HepG2 (cell line): ENCODE results near the gene HSPA1B. TPM values are rescaled to one million over a fixed set of nuclear protein-coding genes. Genes with fewer than 3 reads are reported as not detected.

Experiments used
- ATAC-seq: fragments of 200-7000 bp; cut with Tn5 transposase; 3 replicates; pipeline ENCODE4 v1.9.1; 2020; ENCODE audit warnings: mild to moderate bottlenecking, moderate library complexity
- BruUV-seq: library from RNA; stranded (reverse); fragments of 400-500 nt; replicated peaks from 2 replicates; lab custom pipeline; 2021; lab: Mats Ljungman, UMichigan
- CTCF ChIA-PET: fragments of 300-600 bp; formaldehyde crosslinking; extraction: SDS; loops from one replicate; lab custom pipeline; 2021; ENCODE audit warnings: low total read pairs, inconsistent platforms, low intra/inter-chr PET ratio; lab: Yijun Ruan, JAX
- POLR2A ChIA-PET: fragments of 350-600 bp; sonication (Branson Sonifier 250); formaldehyde crosslinking; loops from one replicate; lab custom pipeline; 2020; ENCODE audit warnings: antibody characterized with exemption, inconsistent platforms; lab: Yijun Ruan, JAX
- DNase-seq: peaks from one replicate; pipeline ENCODE4 v3.0.0-alpha.2; 2015; ENCODE audit warnings: low spot score
- FAIRE-seq: peaks from 3 replicates; lab custom pipeline; 2011; peaks lifted over from hg19 to GRCh38; lab: Jason Lieb, UNC
- H2AFZ ChIP-seq: one replicate; pipeline ENCODE4 v1.6.1; 2011; ENCODE audit warnings: low read length, inconsistent platforms
- H3K27ac ChIP-seq: fragments of 300-600 bp; 3 replicates; pipeline ENCODE4 v1.8.0; 2011; ENCODE audit warnings: mixed run types, mild to moderate bottlenecking, mixed read lengths, low read length, inconsistent platforms; ENCODE audit not compliant: insufficient read depth; ENCODE audit errors: extremely low read length
- H3K27me3 ChIP-seq, 2 experiments: fragments of 200-600 bp in 1 of 2; 2 replicates in 1 of 2; 3 replicates in 1 of 2; pipeline versions ENCODE4 v1.6.0 to v1.8.0; 2011; ENCODE audit warnings: low read length in 2 of 2, mild to moderate bottlenecking in 2 of 2, moderate library complexity in 2 of 2, inconsistent platforms in 1 of 2; ENCODE audit not compliant: insufficient read depth in 2 of 2, control insufficient read depth in 1 of 2
- H3K36me3 ChIP-seq, 2 experiments: fragments of 200-600 bp in 1 of 2; replicated peaks in 1 of 2; 2 replicates in 1 of 2; 3 replicates in 1 of 2; pipeline versions ENCODE4 v1.5.1 to v1.8.0; 2011; ENCODE audit warnings: low read length in 2 of 2, inconsistent platforms in 1 of 2; ENCODE audit not compliant: insufficient read depth in 2 of 2, control insufficient read depth in 1 of 2
- H3K4me1 ChIP-seq: 2 replicates; pipeline ENCODE4 v1.5.1; 2012; ENCODE audit warnings: low read length, inconsistent platforms; ENCODE audit not compliant: insufficient read depth
- H3K4me2 ChIP-seq: 2 replicates; pipeline ENCODE4 v1.6.0; 2011; ENCODE audit warnings: low read depth, low read length, inconsistent platforms
- H3K4me3 ChIP-seq, 3 experiments: fragments of 200-600 bp in 1 of 3; sonication (generic), shearing (Covaris generic) in 1 of 3; replicated peaks in 1 of 3; 2 replicates each; pipeline ENCODE4 v1.5.1; 2011 to 2016; ENCODE audit warnings: low read length in 3 of 3, inconsistent platforms in 2 of 3, low read depth in 2 of 3, mild to moderate bottlenecking in 2 of 3, control low read depth in 1 of 3, mixed read lengths in 1 of 3; ENCODE audit not compliant: insufficient read depth in 1 of 3
- H3K79me2 ChIP-seq: one replicate; pipeline ENCODE4 v1.6.1; 2011; ENCODE audit warnings: low read length, inconsistent platforms; ENCODE audit not compliant: insufficient read depth
- H3K9ac ChIP-seq: 2 replicates; pipeline ENCODE4 v1.6.0; 2011; ENCODE audit warnings: mild to moderate bottlenecking, low read depth, low read length, inconsistent platforms; ENCODE audit not compliant: insufficient read depth
- H3K9me3 ChIP-seq: 2 replicates; pipeline ENCODE4 v1.5.1; 2012; ENCODE audit warnings: mild to moderate bottlenecking, low read length
- H4K20me1 ChIP-seq: 2 replicates; pipeline ENCODE4 v1.6.0; 2011; ENCODE audit warnings: inconsistent platforms, mild to moderate bottlenecking, low read length, moderate library complexity; ENCODE audit not compliant: insufficient read depth
- AGO1 ChIP-seq: fragments of 200-400 bp; formaldehyde crosslinking; IDR thresholded peaks from 2 replicates; pipeline ENCODE4 v1.6.1; 2017; ENCODE audit warnings: mild to moderate bottlenecking, low read depth, low read length, moderate library complexity; ENCODE audit not compliant: poor library complexity, severe bottlenecking
- CCDC6 ChIP-seq: sonication (generic); formaldehyde crosslinking; IDR thresholded peaks from 2 replicates; pipeline ENCODE4 v1.8.1; 2022; ENCODE audit warnings: mild to moderate bottlenecking, missing genetic modification reagents, moderate library complexity
- FOXA1 ChIP-seq, 2 experiments: fragments of 450-650 bp in 1 of 2; sonication (generic) in 1 of 2; formaldehyde crosslinking in 1 of 2; IDR thresholded peaks; 2 replicates each; pipeline versions ENCODE4 v1.4.0 to v1.6.1; 2016 to 2020; ENCODE audit warnings: missing genetic modification reagents in 1 of 2
- KLF16 ChIP-seq, 2 experiments: sonication (generic) in 1 of 2; formaldehyde crosslinking in 1 of 2; IDR thresholded peaks; 2 replicates each; pipeline versions ENCODE4 v1.6.1 to v1.8.0; 2016 to 2023; ENCODE audit warnings: missing genetic modification reagents in 2 of 2, missing compliant biosample characterization in 1 of 2
- POLR2AphosphoS5 ChIP-seq: IDR thresholded peaks from 2 replicates; pipeline ENCODE4 v1.6.1; 2012; ENCODE audit warnings: low read depth, low read length
- POLR2G ChIP-seq: fragments of 200-400 bp; formaldehyde crosslinking; IDR thresholded peaks from 2 replicates; pipeline ENCODE4 v1.6.1; 2018; ENCODE audit warnings: mild to moderate bottlenecking, low read depth, low read length, moderate library complexity
- RBFOX2 ChIP-seq: fragments of 200-400 bp; formaldehyde crosslinking; IDR thresholded peaks from 2 replicates; pipeline ENCODE4 v1.6.1; 2017; ENCODE audit warnings: low read depth, mild to moderate bottlenecking, low read length
- ZNF564 ChIP-seq: sonication (generic); formaldehyde crosslinking; IDR thresholded peaks from 2 replicates; pipeline ENCODE4 v1.8.1; 2023; ENCODE audit warnings: mild to moderate bottlenecking, missing genetic modification reagents
- ZSCAN21 ChIP-seq: sonication (generic); formaldehyde crosslinking; IDR thresholded peaks from 2 replicates; pipeline ENCODE4 v1.8.0; 2022; ENCODE audit warnings: mild to moderate bottlenecking, missing genetic modification reagents, moderate library complexity, borderline replicate concordance
- WGBS: methylation state at CpG from one replicate; pipeline ENCODE4 v1.1.6; 2017; ENCODE audit warnings: low lambda C conversion rate; 5-methylcytosine and 5-hydroxymethylcytosine counted together
- in situ Hi-C: cut with HindIII; loops from 2 replicates; pipeline ENCODE4 v1.10.0; 2017; ENCODE audit warnings: low pct_unique_long_range_greater_than_20kb; ENCODE audit not compliant: extremely low pct_ligation_motif_present
- intact Hi-C: fragments of 100-400 bp; cut with micrococcal nuclease; formaldehyde crosslinking; loops from one replicate; pipeline ENCODE4 v1.10.0; 2022; ENCODE audit not compliant: unreplicated experiment
- polyA plus RNA-seq, 8 experiments: library from polyadenylated mRNA; depleted of rRNA in 3 of 8; stranded (reverse) in 7 of 8; unstranded in 1 of 8; fragments of >200 nt; fragmentation: Illumina TruSeq in 4 of 8; extraction: Trizol in 4 of 8; gene quantifications; 2 replicates each; pipeline versions ENCODE4 v1.2.1 to v1.2.3, GENCODE V29; 2011 to 2016; ENCODE audit warnings: low read depth in 4 of 8, missing spikeins in 1 of 8, mixed read lengths in 1 of 8; ENCODE audit not compliant: insufficient read depth in 1 of 8
- total RNA-seq, 5 experiments: library from RNA; depleted of rRNA; stranded (reverse); fragments of >200 nt; fragmentation: Illumina TruSeq; extraction: Trizol; gene quantifications; 2 replicates each; pipeline ENCODE4 v1.2.3, GENCODE V29; 2016; ENCODE audit warnings: low read depth in 1 of 5
- TF ChIP-seq, protein P1 (sequence below), 2 experiments: sonication (generic) in 1 of 2; formaldehyde crosslinking in 1 of 2; IDR thresholded peaks; 2 replicates each; pipeline versions ENCODE4 v1.4.0 to v1.6.1; 2018 to 2020; ENCODE audit warnings: missing genetic modification reagents in 2 of 2, borderline replicate concordance in 1 of 2, low read depth in 1 of 2, mild to moderate bottlenecking in 1 of 2, missing biosample characterization in 1 of 2
- TF ChIP-seq, protein P2 (sequence below): sonication (generic); formaldehyde crosslinking; IDR thresholded peaks from 2 replicates; pipeline ENCODE4 v1.8.1; 2023; ENCODE audit warnings: mild to moderate bottlenecking, moderate library complexity, missing genetic modification reagents

Gene HSPA1B
- total and polyA plus RNA-seq, 2 of the 13 experiments (the other 11 are each of a cell fraction or from before 2014, with no cell fraction given): 26.0 to 186 TPM

DNA sequence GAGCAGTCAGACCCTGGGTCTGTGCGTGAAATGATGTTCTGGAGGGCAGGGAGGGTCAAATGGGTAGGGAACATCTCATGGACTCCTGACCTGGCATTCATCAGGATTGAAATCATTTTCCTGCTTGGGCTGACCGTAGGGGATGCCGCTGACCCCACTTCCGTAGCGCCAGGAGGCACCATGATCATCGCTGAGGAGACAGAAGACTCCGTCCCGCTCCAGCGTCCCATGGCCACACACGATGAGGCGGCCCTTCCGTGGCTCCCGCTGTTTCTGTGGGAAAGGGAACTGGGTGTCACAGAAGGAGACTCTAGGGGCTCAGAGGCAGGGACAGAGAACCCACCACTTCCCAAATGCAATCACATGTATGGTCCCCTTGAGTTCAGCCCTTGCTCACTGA lies 32.8 kb downstream of the HSPA1B start:
- DNase-seq (no peak), FAIRE-seq (no peak), ATAC-seq (no peak)
- 98% methylated on average over 13 of the region's 13 CpGs for WGBS
- Histone ChIP-seq H3K4me1 (peaks cover 49% of the 10 kb centered on the region), H3K9ac (no peak overlapping the region), H3K4me2 (no peak overlapping the region), H3K4me3 (no peak overlapping the region), H3K27ac (no peak overlapping the region), H2AFZ (no peak overlapping the region), H3K9me3 (no peaks in the 10 kb centered on the region), H3K79me2 (peaks cover 35% of the 10 kb centered on the region), H3K27me3 (no peaks in the 10 kb centered on the region; a peak in 1 of 5 replicates), H3K36me3 (peaks cover 8 to 33% of the 10 kb centered on the region in 2 experiments; a peak in 4 of 5 replicates), H4K20me1 (no peaks in the 10 kb centered on the region)
- TF ChIP-seq KLF16 (CRISPR knock-in tag; IDR thresholded peaks at IDR 0.05): no peak
- peak; percentile 93 for TF ChIP-seq AGO1
- TF ChIP-seq POLR2AphosphoS5: 0 out of 2 replicates have a peak, but pooled peaks have one; percentile 1
- TF ChIP-seq CCDC6 (CRISPR knock-in tag): no peak
- TF ChIP-seq FOXA1 (IDR thresholded peaks at IDR 0.05): no peak
- no peak for TF ChIP-seq FOXA1 (CRISPR knock-in tag; IDR thresholded peaks at IDR 0.05)
- peak; percentile 46; the same call in 1 of the 2 replicates for TF ChIP-seq RBFOX2
- TF ChIP-seq ZSCAN21: 0 out of 2 replicates have a peak, but pooled peaks have one; percentile 2
- peak; percentile 12; the same call in 1 of the 2 replicates for TF ChIP-seq POLR2G
- TF ChIP-seq, protein P1, sequence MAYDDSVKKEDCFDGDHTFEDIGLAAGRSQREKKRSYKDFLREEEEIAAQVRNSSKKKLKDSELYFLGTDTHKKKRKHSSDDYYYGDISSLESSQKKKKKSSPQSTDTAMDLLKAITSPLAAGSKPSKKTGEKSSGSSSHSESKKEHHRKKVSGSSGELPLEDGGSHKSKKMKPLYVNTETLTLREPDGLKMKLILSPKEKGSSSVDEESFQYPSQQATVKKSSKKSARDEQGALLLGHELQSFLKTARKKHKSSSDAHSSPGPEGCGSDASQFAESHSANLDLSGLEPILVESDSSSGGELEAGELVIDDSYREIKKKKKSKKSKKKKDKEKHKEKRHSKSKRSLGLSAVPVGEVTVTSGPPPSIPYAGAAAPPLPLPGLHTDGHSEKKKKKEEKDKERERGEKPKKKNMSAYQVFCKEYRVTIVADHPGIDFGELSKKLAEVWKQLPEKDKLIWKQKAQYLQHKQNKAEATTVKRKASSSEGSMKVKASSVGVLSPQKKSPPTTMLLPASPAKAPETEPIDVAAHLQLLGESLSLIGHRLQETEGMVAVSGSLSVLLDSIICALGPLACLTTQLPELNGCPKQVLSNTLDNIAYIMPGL (CRISPR knock-in tag; IDR thresholded peaks at IDR 0.05; ENCODE audit: borderline replicate concordance in 1 of 2, low read depth in 1 of 2): 0 out of 4 replicates have a peak, but pooled peaks of 1 of the 2 experiments have one; percentile 11
- TF ChIP-seq ZNF564 (CRISPR knock-in tag): no peak
- TF ChIP-seq, protein P2, sequence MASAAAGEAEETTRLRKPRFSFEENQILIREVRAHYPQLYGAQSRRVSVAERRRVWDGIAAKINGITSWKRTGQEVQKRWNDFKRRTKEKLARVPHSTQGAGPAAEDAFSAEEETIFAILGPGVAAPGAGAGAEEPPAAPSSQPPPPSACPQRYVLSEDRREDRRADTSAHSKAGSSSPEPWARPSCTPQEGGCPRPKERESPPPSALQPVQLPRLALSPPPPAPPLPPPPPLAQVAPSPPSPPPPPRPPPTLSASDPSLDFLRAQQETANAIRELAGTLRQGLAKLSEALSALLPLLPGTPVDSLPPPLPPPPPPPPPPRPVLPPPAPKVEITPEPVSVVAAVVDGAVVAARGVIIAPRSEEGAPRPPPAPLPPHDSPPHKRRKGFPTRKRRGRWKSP: no peak
- in situ Hi-C loops: no loop called here
- BruUV-seq: no TSS peak
- ChIA-PET POLR2A (interaction anchor here (1.3 to 1.9 kb wide), 4 partner anchors 16 to 112 kb away, joined by 4 read pairs; partner anchors contain the start of gene DXO), CTCF (no interaction called here)
- intact Hi-C loops: no loop called here
